Naive thymus-derived CD4-positive, alpha-beta T cell (primary cell): ENCODE data around the gene FLG. TPM values are rescaled to one million over a fixed set of nuclear protein-coding genes. Genes with fewer than 3 reads are reported as not detected.

ENCODE experiments used
- ATAC-seq: fragments of 150-1000 bp; cut with Tn5 transposase; 2 replicates; pipeline ENCODE4 v1.10.0; 2021; ENCODE audit warnings: mild to moderate bottlenecking, moderate library complexity
- CTCF ChIA-PET: fragments of 350-600 bp; sonication (Branson Sonifier 250); formaldehyde crosslinking; loops from one replicate; lab custom pipeline; 2021; ENCODE audit warnings: antibody characterized with exemption; lab: Charles Lee
- POLR2A ChIA-PET: fragments of 350-600 bp; sonication (Branson Sonifier 250); formaldehyde crosslinking; loops from one replicate; lab custom pipeline; 2021; ENCODE audit warnings: antibody characterized with exemption, inconsistent platforms; lab: Charles Lee
- DNase-seq, 9 donors: peaks; one replicate each; pipeline versions ENCODE4 v3.0.0 to v3.0.0-alpha.2; 2020 to 2022; ENCODE audit warnings: mixed read lengths in 1 of 9
- H3K27ac ChIP-seq: one replicate; pipeline ENCODE4 v1.7.0; 2013; ENCODE audit warnings: mild to moderate bottlenecking, low read depth, low read length, moderate library complexity
- H3K27me3 ChIP-seq, 2 donors: one replicate each; pipeline ENCODE4 v1.7.0; 2013; ENCODE audit warnings: low read length in 2 of 2, mild to moderate bottlenecking in 2 of 2, moderate library complexity in 2 of 2; ENCODE audit not compliant: control insufficient read depth in 2 of 2, insufficient read depth in 2 of 2
- H3K36me3 ChIP-seq, 3 experiments: 1 replicate in 2 of 3; 2 replicates in 1 of 3; pipeline ENCODE4 v1.7.0; 2013; ENCODE audit warnings: low read length in 3 of 3, mild to moderate bottlenecking in 3 of 3, moderate library complexity in 1 of 3; ENCODE audit not compliant: insufficient read depth in 3 of 3, control insufficient read depth in 2 of 3
- H3K4me1 ChIP-seq, 2 donors: one replicate each; pipeline ENCODE4 v1.7.0; 2013; ENCODE audit warnings: low read length in 2 of 2, mild to moderate bottlenecking in 2 of 2, moderate library complexity in 1 of 2; ENCODE audit not compliant: control insufficient read depth in 2 of 2, insufficient read depth in 2 of 2
- H3K4me3 ChIP-seq: 2 replicates; pipeline ENCODE4 v1.7.0; 2013; ENCODE audit warnings: mild to moderate bottlenecking, low read length
- H3K9me3 ChIP-seq, 3 experiments: 1 replicate in 2 of 3; 2 replicates in 1 of 3; pipeline ENCODE4 v1.7.0; 2013; ENCODE audit warnings: low read length in 3 of 3; ENCODE audit not compliant: control insufficient read depth in 2 of 3
- H3K27ac Mint-ChIP-seq, 9 donors: one replicate each; pipeline ENCODE4 v1.8.0; 2020 to 2022; ENCODE audit warnings: mixed read lengths in 9 of 9, mild to moderate bottlenecking in 8 of 9, moderate library complexity in 5 of 9, inconsistent platforms in 2 of 9
- H3K27me3 Mint-ChIP-seq, 5 donors: one replicate each; pipeline ENCODE4 v1.8.0; 2021 to 2022; ENCODE audit warnings: mixed read lengths in 5 of 5, mild to moderate bottlenecking in 1 of 5
- H3K36me3 Mint-ChIP-seq, 5 donors: one replicate each; pipeline ENCODE4 v1.8.0; 2020 to 2022; ENCODE audit warnings: mixed read lengths in 5 of 5, mild to moderate bottlenecking in 3 of 5, inconsistent platforms in 1 of 5
- H3K4me1 Mint-ChIP-seq, 7 donors: one replicate each; pipeline ENCODE4 v1.8.0; 2020 to 2022; ENCODE audit warnings: mixed read lengths in 7 of 7, mild to moderate bottlenecking in 3 of 7, inconsistent platforms in 1 of 7
- H3K4me3 Mint-ChIP-seq, 10 donors: one replicate each; pipeline ENCODE4 v1.8.0; 2020 to 2022; ENCODE audit warnings: mild to moderate bottlenecking in 10 of 10, mixed read lengths in 10 of 10, moderate library complexity in 6 of 10, inconsistent platforms in 2 of 10
- H3K9me3 Mint-ChIP-seq, 11 donors: one replicate each; pipeline ENCODE4 v1.8.0; 2020 to 2022; ENCODE audit warnings: mixed read lengths in 11 of 11, mild to moderate bottlenecking in 4 of 11, inconsistent platforms in 1 of 11, moderate library complexity in 1 of 11
- intact Hi-C, 2 donors: fragments of 100-400 bp; cut with micrococcal nuclease; formaldehyde crosslinking; loops; one replicate each; pipeline ENCODE4 v1.15.1; 2023
- polyA plus RNA-seq, 2 donors: library from polyadenylated mRNA; unstranded; fragments of 300-500 nt; fragmentation: Illumina TruSeq; gene quantifications; one replicate each; pipeline ENCODE4 v1.2.3, GENCODE V29; 2021
- total RNA-seq, 6 experiments: library from RNA in 5 of 6; stranded (reverse) in 5 of 6; gene quantifications; 1 replicate in 5 of 6; 2 replicates in 1 of 6; pipeline ENCODE4 v1.2.3 and lab custom pipeline; 2021 to 2026

The FLG gene
- total and polyA plus RNA-seq, 7 experiments from 2014 or later, result not detected

DNA sequence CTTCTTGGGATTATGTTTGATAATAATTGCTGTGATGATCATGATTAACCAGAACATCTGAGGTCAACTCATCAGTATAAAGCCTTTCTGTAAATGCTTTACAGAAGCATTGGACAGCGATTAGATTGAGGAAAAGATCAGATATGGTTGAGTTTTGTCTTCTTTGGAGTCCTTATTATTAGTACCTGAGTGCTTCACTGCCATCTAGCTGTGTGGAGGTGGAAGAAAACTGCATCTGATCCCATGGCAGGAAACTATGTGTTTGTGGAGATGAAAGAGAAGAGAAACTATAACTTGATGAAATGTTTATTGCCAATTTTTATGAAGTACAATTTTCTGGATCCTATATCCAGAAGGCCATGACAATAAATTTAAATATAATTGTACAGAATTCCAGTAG, 23.4 kb upstream of the FLG start:
- ATAC-seq (no peak), DNase-seq (no peak)
- peaks cover 14 to 40% (median 24%) of the 10 kb centered on the region in 5 donors for H3K27me3 Mint-ChIP-seq
- Histone ChIP-seq H3K4me3 (no peak overlapping the region), H3K27ac (no peak overlapping the region), H3K9me3 (no peaks in the 10 kb centered on the region), H3K4me1 (no peaks in the 10 kb centered on the region), H3K27me3 (peaks cover 0 to 6% of the 10 kb centered on the region in 2 donors), H3K36me3 (no peaks in the 10 kb centered on the region)
- H3K4me1 Mint-ChIP-seq, result no peaks in the 10 kb centered on the region
- no peak overlapping the region for H3K4me3 Mint-ChIP-seq
- POLR2A ChIA-PET, result no interaction called here
- intact Hi-C loops, result loop anchor here in 1 of 2 donors (5.0 kb wide), 1 partner anchor 94 kb away; no protein-coding TSS in a partner anchor
- CTCF ChIA-PET, result interaction anchor here (0.8 to 2.6 kb wide), 3 partner anchors 8 to 111 kb away, joined by 3 to 22 read pairs (median 5); no protein-coding TSS in a partner anchor
- H3K27ac Mint-ChIP-seq, result no peak overlapping the region
- peaks cover 0 to 6% (median 0%) of the 10 kb centered on the region in 11 donors for H3K9me3 Mint-ChIP-seq
- no peaks in the 10 kb centered on the region for H3K36me3 Mint-ChIP-seq

DNA sequence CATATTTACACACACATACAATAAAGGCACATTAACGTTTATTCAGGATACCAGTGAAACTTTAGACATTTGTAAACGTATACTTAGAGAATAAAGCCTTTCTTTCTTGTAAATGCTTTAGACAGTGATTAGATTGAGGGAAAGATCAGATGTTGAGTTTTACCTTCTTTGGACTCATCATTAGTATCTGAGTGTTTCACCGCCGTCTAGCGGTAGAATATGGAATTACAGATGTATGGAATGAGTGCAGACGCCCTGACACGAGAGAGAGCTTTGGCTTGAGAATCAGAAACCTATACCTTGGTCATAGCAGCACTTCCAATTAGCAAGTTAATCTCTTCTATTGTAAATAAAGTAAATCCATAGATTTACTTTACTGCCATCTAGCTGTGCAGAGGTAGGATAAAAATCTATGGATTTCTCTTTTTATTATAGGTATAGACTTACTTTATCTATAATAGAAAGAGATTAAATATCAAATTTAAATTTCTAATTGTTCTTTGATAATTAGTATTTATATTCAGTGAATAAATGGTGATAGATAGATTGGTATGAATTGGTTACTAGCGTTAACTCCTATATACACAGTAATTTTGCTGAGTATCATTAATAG, 22.2 kb upstream of the FLG start:
- CTCF ChIA-PET, result interaction anchor here (0.8 to 2.6 kb wide), 6 partner anchors 12 to 296 kb away, joined by 3 to 22 read pairs (median 4); no protein-coding TSS in a partner anchor
- ATAC-seq, result peak; percentile 57

DNA sequence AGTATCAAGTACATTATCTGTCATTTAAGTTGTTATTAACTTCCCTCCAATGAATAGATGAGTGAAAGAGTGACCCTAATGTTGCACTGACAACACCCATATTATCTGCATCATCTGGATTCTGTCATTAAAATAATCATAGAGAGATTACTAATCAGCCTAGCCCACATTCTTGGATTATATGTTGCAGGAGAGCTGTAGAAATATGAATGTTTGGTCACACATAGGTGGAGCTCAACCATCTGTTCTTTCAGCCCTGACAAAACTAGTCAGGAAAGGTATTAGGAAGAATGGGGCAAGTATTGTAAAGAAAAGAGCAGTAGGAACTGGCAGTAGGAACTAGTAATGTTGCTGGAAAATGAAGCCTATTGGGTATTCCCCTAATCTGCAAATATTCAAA, 19.4 kb upstream of the FLG start:
- peaks cover 18 to 47% (median 34%) of the 10 kb centered on the region in 5 donors for H3K27me3 Mint-ChIP-seq
- ATAC-seq, result no peak
- Histone ChIP-seq H3K4me1 (no peaks in the 10 kb centered on the region), H3K9me3 (no peaks in the 10 kb centered on the region), H3K27me3 (peaks cover 0 to 6% of the 10 kb centered on the region in 2 donors), H3K4me3 (no peak overlapping the region), H3K27ac (no peak overlapping the region), H3K36me3 (no peaks in the 10 kb centered on the region)
- DNase-seq, result no peak
- H3K27ac Mint-ChIP-seq, result no peak overlapping the region
- ChIA-PET CTCF (no interaction called here), POLR2A (no interaction called here)
- no peak overlapping the region for H3K4me3 Mint-ChIP-seq
- no peaks in the 10 kb centered on the region for H3K9me3 Mint-ChIP-seq
- intact Hi-C loops, result no loop called here
- H3K4me1 Mint-ChIP-seq, result no peaks in the 10 kb centered on the region
- no peaks in the 10 kb centered on the region for H3K36me3 Mint-ChIP-seq

More for the DNA sequence above, 22.2 kb upstream of the FLG start:
- no peaks in the 10 kb centered on the region for H3K36me3 Mint-ChIP-seq
- intact Hi-C loops, result loop anchor here (1.0 to 5.0 kb wide), 6 partner anchors 94 to 295 kb away; no protein-coding TSS in a partner anchor
- Histone ChIP-seq H3K9me3 (no peaks in the 10 kb centered on the region), H3K27ac (no peak overlapping the region), H3K36me3 (no peaks in the 10 kb centered on the region), H3K27me3 (peaks cover 0 to 6% of the 10 kb centered on the region in 2 donors), H3K4me1 (no peaks in the 10 kb centered on the region), H3K4me3 (no peak overlapping the region)
- peak in 6 of 9 donors; percentile 20 to 59 (median 48) for DNase-seq
- H3K27me3 Mint-ChIP-seq, result peaks cover 19 to 35% (median 22%) of the 10 kb centered on the region in 5 donors
- H3K9me3 Mint-ChIP-seq, result no peaks in the 10 kb centered on the region
- H3K4me3 Mint-ChIP-seq, result no peak overlapping the region
- H3K27ac Mint-ChIP-seq, result no peak overlapping the region
- POLR2A ChIA-PET, result no interaction called here
- H3K4me1 Mint-ChIP-seq, result no peaks in the 10 kb centered on the region

DNA sequence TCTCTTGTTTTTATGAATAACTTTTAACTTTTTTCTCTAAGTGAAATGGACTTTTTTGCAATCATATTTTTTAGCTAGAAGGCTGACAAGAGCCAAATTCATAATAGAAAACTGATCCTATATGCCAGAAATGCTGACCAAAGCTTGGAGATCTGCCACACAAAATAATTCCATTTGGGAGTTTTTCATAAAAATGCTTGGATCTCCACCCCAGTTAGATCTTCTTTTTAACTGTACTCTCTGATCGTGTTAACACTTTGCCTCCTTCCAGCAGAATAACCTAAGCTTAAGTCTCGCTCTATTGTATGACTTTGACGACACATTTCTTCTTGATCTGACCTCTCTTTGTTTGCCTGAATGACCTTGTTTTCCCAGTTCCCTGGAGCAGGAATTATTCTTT, 18.0 kb upstream of the FLG start:
- intact Hi-C loops, result no loop called here
- no peak overlapping the region for H3K4me3 Mint-ChIP-seq
- CTCF ChIA-PET, result interaction anchor here (1.6 to 2.8 kb wide), 2 partner anchors 100 to 116 kb away, joined by 4 to 11 read pairs; no protein-coding TSS in a partner anchor

DNA sequence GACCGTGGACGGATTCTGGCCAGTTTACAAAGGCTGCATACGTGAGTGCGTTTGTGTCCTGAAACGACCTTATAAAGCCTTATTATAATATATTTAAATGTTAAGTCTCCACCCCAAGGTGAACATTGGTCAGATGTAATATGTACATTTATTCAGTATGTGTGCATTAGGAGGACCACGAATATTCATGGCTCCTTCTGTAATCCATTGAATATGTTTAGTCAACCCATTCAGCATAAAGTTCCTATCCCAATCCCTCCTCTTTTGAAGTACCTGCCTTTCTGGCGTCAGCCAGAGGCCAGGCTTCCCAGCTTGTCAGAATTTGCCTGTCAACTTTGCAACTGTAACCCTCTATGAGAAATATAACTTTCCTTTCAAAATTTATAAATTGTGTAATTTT, 10.4 kb upstream of the FLG start:
- Histone ChIP-seq H3K4me3 (no peak overlapping the region), H3K4me1 (no peaks in the 10 kb centered on the region), H3K27ac (no peak overlapping the region), H3K27me3 (no peaks in the 10 kb centered on the region), H3K9me3 (no peaks in the 10 kb centered on the region), H3K36me3 (no peaks in the 10 kb centered on the region)
- Mint-ChIP-seq H3K27ac (no peak overlapping the region), H3K4me1 (no peaks in the 10 kb centered on the region), H3K4me3 (no peak overlapping the region), H3K27me3 (peaks cover 14 to 48% (median 39%) of the 10 kb centered on the region in 5 donors), H3K9me3 (no peaks in the 10 kb centered on the region), H3K36me3 (no peaks in the 10 kb centered on the region)
- intact Hi-C loops, result no loop called here
- DNase-seq (no peak), ATAC-seq (no peak)
- ChIA-PET CTCF (interaction anchor here (1.0 kb wide), 1 partner anchor 13 kb away, joined by 5 read pairs; no protein-coding TSS in a partner anchor), POLR2A (no interaction called here)

More for the DNA sequence above, 18.0 kb upstream of the FLG start:
- Histone ChIP-seq H3K27me3 (peaks cover 0 to 6% of the 10 kb centered on the region in 2 donors), H3K4me1 (no peaks in the 10 kb centered on the region), H3K36me3 (no peaks in the 10 kb centered on the region), H3K4me3 (no peak overlapping the region), H3K27ac (no peak overlapping the region), H3K9me3 (no peaks in the 10 kb centered on the region)
- no peaks in the 10 kb centered on the region for H3K36me3 Mint-ChIP-seq
- no peak overlapping the region for H3K27ac Mint-ChIP-seq
- H3K4me1 Mint-ChIP-seq, result no peaks in the 10 kb centered on the region
- no peak for ATAC-seq
- peaks cover 18 to 54% (median 41%) of the 10 kb centered on the region in 5 donors for H3K27me3 Mint-ChIP-seq
- H3K9me3 Mint-ChIP-seq, result no peaks in the 10 kb centered on the region
- DNase-seq, result no peak
- POLR2A ChIA-PET, result no interaction called here

DNA sequence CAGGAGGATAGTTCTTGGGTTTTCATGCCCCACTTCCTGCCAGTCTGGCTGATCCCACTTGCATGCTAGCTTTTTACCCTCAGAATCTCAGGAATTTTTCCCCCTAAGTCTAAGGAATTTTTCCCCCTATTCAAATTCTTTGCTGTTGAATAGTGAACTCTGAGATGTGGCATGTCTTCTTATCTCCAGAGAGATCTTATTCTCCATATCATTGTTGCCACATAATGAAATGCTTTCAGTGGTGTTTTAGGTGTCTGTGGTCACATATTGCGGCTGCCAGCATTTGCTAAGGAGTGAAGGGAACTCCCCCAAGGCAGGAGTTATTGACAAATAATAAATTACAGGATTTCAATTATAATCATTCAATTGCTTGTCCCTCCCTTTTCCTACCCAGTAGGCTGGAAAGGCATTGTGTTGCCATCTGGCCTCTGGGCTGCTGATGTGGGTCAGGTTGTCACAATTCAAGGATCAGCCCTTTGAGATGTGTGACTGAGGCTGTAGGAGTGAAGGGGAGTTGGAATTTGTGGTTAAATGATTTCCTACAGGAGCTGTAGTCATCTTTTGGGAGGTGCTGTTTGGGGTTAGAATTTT, 3.9 kb upstream of the FLG start:
- intact Hi-C loops, result no loop called here
- H3K27me3 Mint-ChIP-seq, result peaks cover 0 to 20% (median 8%) of the 10 kb centered on the region in 5 donors
- H3K36me3 Mint-ChIP-seq, result no peaks in the 10 kb centered on the region
- no peak overlapping the region for H3K4me3 Mint-ChIP-seq
- H3K4me3 ChIP-seq, result no peak overlapping the region
- no peak overlapping the region for H3K27ac ChIP-seq
- no peaks in the 10 kb centered on the region for H3K4me1 Mint-ChIP-seq
- POLR2A ChIA-PET, result no interaction called here
- no peaks in the 10 kb centered on the region for H3K9me3 Mint-ChIP-seq
- CTCF ChIA-PET, result no interaction called here
- H3K36me3 ChIP-seq, result no peaks in the 10 kb centered on the region
- no peaks in the 10 kb centered on the region for H3K27me3 ChIP-seq
- no peak overlapping the region for H3K27ac Mint-ChIP-seq
- H3K4me1 ChIP-seq, result no peaks in the 10 kb centered on the region
- no peaks in the 10 kb centered on the region for H3K9me3 ChIP-seq
- ATAC-seq (no peak), DNase-seq (no peak)
